ENCODE measurements around the gene AMBRA1.

AMBRA1 gene

GRCh38 chr11:46438211-46438610, 155.6 kb downstream of the AMBRA1 start:
- DNase-seq (ENCODE audit: low read depth) = no peak

GRCh38 chr11:46437122-46437689, 156.6 kb downstream of the AMBRA1 start:
- DNase-seq (ENCODE audit: low read depth) = no peak

- no peak for DNase-seq (ENCODE audit: low read depth)
These were observed 157.7 kb downstream of the AMBRA1 start for GRCh38 chr11:46436113-46436512.

GRCh38 chr11:46435679-46436078, 158.1 kb downstream of the AMBRA1 start:
- no peak for DNase-seq (ENCODE audit: low read depth)

- no peak for DNase-seq (ENCODE audit: low read depth)
These were observed 162.6 kb downstream of the AMBRA1 start for GRCh38 chr11:46431211-46431610.

- DNase-seq (ENCODE audit: low read depth) = no peak
These were observed 164.1 kb downstream of the AMBRA1 start for GRCh38 chr11:46429717-46430116.

- no peak for DNase-seq (ENCODE audit: low read depth)
These were observed 166.5 kb downstream of the AMBRA1 start for GRCh38 chr11:46427364-46427763.

- no peak for DNase-seq (ENCODE audit: low read depth)
These were observed 167.4 kb downstream of the AMBRA1 start for GRCh38 chr11:46426233-46426991.

GRCh38 chr11:46422588-46422987, 171.2 kb downstream of the AMBRA1 start:
- no peak for DNase-seq (ENCODE audit: low read depth)

GRCh38 chr11:46421257-46421880, 172.5 kb downstream of the AMBRA1 start:
- no peak for DNase-seq (ENCODE audit: low read depth)

- DNase-seq (ENCODE audit: low read depth) = no peak
These were observed 173.3 kb downstream of the AMBRA1 start for GRCh38 chr11:46420513-46420912.

- no peak for DNase-seq (ENCODE audit: low read depth)
These were observed 175.1 kb downstream of the AMBRA1 start for GRCh38 chr11:46418751-46419150.

GRCh38 chr11:46417711-46418110, 176.1 kb downstream of the AMBRA1 start:
- DNase-seq (ENCODE audit: low read depth) = no peak

GRCh38 chr11:46414879-46415278, 178.9 kb downstream of the AMBRA1 start:
- no peak for DNase-seq (ENCODE audit: low read depth)

- no peak for DNase-seq (ENCODE audit: low read depth)
These were observed 179.4 kb downstream of the AMBRA1 start for GRCh38 chr11:46414466-46414796.

GRCh38 chr11:46413760-46414465, 179.9 kb downstream of the AMBRA1 start:
- no peak for DNase-seq (ENCODE audit: low read depth)

GRCh38 chr11:46410021-46410420, 183.8 kb downstream of the AMBRA1 start:
- DNase-seq (ENCODE audit: low read depth) = no peak

GRCh38 chr11:46408407-46408986, 185.3 kb downstream of the AMBRA1 start:
- no peak for DNase-seq (ENCODE audit: low read depth)

- no peak for DNase-seq (ENCODE audit: low read depth)
These were observed 186.2 kb downstream of the AMBRA1 start for GRCh38 chr11:46407635-46408034.

GRCh38 chr11:46404476-46405017, 189.3 kb downstream of the AMBRA1 start:
- DNase-seq (ENCODE audit: low read depth) = no peak

- no peak for DNase-seq (ENCODE audit: low read depth)
These were observed 190.6 kb downstream of the AMBRA1 start for GRCh38 chr11:46402957-46403902.

Measured in stimulated activated CD8-positive, alpha-beta memory T cell treated with anti-CD3 and anti-CD28 coated beads, Interleukin-12 subunit alpha, Interleukin-12 subunit beta, amount 100 ng/mL, for 1 hour (primary cell).